H9 (cell line): ENCODE data around the gene LRP2. TPM values are rescaled to one million over a fixed set of nuclear protein-coding genes. Genes with fewer than 3 reads are reported as not detected.

Source experiments
- DNase-seq: peaks from one replicate; pipeline ENCODE4 v3.0.0-alpha.2; 2017
- H2AFZ ChIP-seq: one replicate; pipeline ENCODE4 v1.6.1; 2013; ENCODE audit warnings: mild to moderate bottlenecking, low read length, control low read depth, moderate library complexity
- H2AK5ac ChIP-seq: 2 replicates; pipeline ENCODE4 v1.6.1; 2013; ENCODE audit warnings: low read length, control low read depth, mixed read lengths; ENCODE audit not compliant: insufficient read length
- H2BK120ac ChIP-seq: one replicate; pipeline ENCODE4 v1.6.1; 2013; ENCODE audit warnings: low read depth, mild to moderate bottlenecking, low read length, control low read depth, inconsistent platforms; ENCODE audit not compliant: poor library complexity, severe bottlenecking
- H2BK12ac ChIP-seq: 2 replicates; pipeline ENCODE4 v1.6.1; 2013; ENCODE audit warnings: low read length, control low read depth, mixed read lengths, low read depth; ENCODE audit not compliant: insufficient read length
- H2BK15ac ChIP-seq: 2 replicates; pipeline ENCODE4 v1.6.1; 2013; ENCODE audit warnings: low read depth, low read length, control low read depth
- H2BK20ac ChIP-seq: one replicate; pipeline ENCODE4 v1.6.1; 2013; ENCODE audit warnings: low read depth, mild to moderate bottlenecking, low read length, control low read depth, inconsistent platforms; ENCODE audit not compliant: poor library complexity, severe bottlenecking
- H2BK5ac ChIP-seq: 2 replicates; pipeline ENCODE4 v1.6.1; 2013; ENCODE audit warnings: low read length, control low read depth, mixed read lengths; ENCODE audit not compliant: insufficient read length
- H3K14ac ChIP-seq: 2 replicates; pipeline ENCODE4 v1.6.1; 2013; ENCODE audit warnings: low read length, control low read depth; ENCODE audit not compliant: insufficient read depth
- H3K18ac ChIP-seq: 2 replicates; pipeline ENCODE4 v1.6.1; 2013; ENCODE audit warnings: low read depth, mild to moderate bottlenecking, mixed read lengths, low read length, control low read depth; ENCODE audit not compliant: insufficient read length
- H3K23ac ChIP-seq: 2 replicates; pipeline ENCODE4 v1.6.1; 2013; ENCODE audit warnings: low read length, control low read depth, mixed read lengths, low read depth; ENCODE audit not compliant: insufficient read length
- H3K23me2 ChIP-seq: 2 replicates; pipeline ENCODE4 v1.6.1; 2013; ENCODE audit warnings: low read depth, mild to moderate bottlenecking, mixed read lengths, low read length, control low read depth; ENCODE audit not compliant: insufficient read length, poor library complexity, severe bottlenecking
- H3K27ac ChIP-seq: 2 replicates; pipeline ENCODE4 v1.5.1; 2013; ENCODE audit warnings: low read length, control low read depth, mixed read lengths, low read depth; ENCODE audit not compliant: insufficient read length
- H3K27me3 ChIP-seq: 2 replicates; pipeline ENCODE4 v1.6.1; 2013; ENCODE audit warnings: low read length, control low read depth, inconsistent platforms; ENCODE audit not compliant: insufficient read depth
- H3K4ac ChIP-seq: 2 replicates; pipeline ENCODE4 v1.6.1; 2013; ENCODE audit warnings: low read depth, mild to moderate bottlenecking, control low read depth, inconsistent platforms, low read length, moderate library complexity
- H3K4me1 ChIP-seq: 2 replicates; pipeline ENCODE4 v1.6.1; 2013; ENCODE audit warnings: low read length, control low read depth, inconsistent platforms; ENCODE audit not compliant: insufficient read depth
- H3K4me2 ChIP-seq: 2 replicates; pipeline ENCODE4 v1.6.1; 2013; ENCODE audit warnings: low read length, control low read depth, mixed read lengths; ENCODE audit not compliant: insufficient read length, insufficient read depth
- H3K56ac ChIP-seq: 2 replicates; pipeline ENCODE4 v1.6.1; 2013; ENCODE audit warnings: low read depth, mild to moderate bottlenecking, mixed read lengths, low read length, control low read depth; ENCODE audit not compliant: insufficient read length
- H3K79me1 ChIP-seq: 2 replicates; pipeline ENCODE4 v1.6.1; 2013; ENCODE audit warnings: low read depth, mild to moderate bottlenecking, moderate library complexity, low read length, control low read depth, inconsistent platforms; ENCODE audit not compliant: insufficient read depth, poor library complexity, severe bottlenecking
- H3K79me2 ChIP-seq: 2 replicates; pipeline ENCODE4 v1.6.1; 2013; ENCODE audit warnings: low read length, control low read depth, inconsistent platforms; ENCODE audit not compliant: insufficient read depth
- H3K9ac ChIP-seq: 2 replicates; pipeline ENCODE4 v1.6.1; 2013; ENCODE audit warnings: low read length, control low read depth, mixed read lengths; ENCODE audit not compliant: insufficient read length; ENCODE audit errors: extremely low read depth
- H3K9me3 ChIP-seq: one replicate; pipeline ENCODE4 v1.6.1; 2013; ENCODE audit warnings: low read depth, low read length, inconsistent platforms; ENCODE audit not compliant: control insufficient read depth
- H3T11ph ChIP-seq: one replicate; pipeline ENCODE4 v1.6.1; 2013; ENCODE audit warnings: mild to moderate bottlenecking, low read length, control low read depth, inconsistent platforms
- H4K20me1 ChIP-seq: one replicate; pipeline ENCODE4 v1.6.1; 2013; ENCODE audit not compliant: control insufficient read depth, insufficient read length, insufficient read depth
- H4K5ac ChIP-seq: 2 replicates; pipeline ENCODE4 v1.6.1; 2013; ENCODE audit warnings: low read depth, mild to moderate bottlenecking, mixed read lengths, low read length, control low read depth; ENCODE audit not compliant: insufficient read length
- H4K8ac ChIP-seq: replicated peaks from 2 replicates; pipeline ENCODE4 v1.6.1; 2013; ENCODE audit warnings: low read length, control low read depth, mixed read lengths, low read depth; ENCODE audit not compliant: insufficient read length
- H4K91ac ChIP-seq: 2 replicates; pipeline ENCODE4 v1.6.1; 2013; ENCODE audit warnings: low read depth, mild to moderate bottlenecking, moderate library complexity, mixed read lengths, low read length, control low read depth; ENCODE audit not compliant: insufficient read length
- H3K27ac Mint-ChIP-seq, 3 experiments: 2 replicates in 2 of 3; 3 replicates in 1 of 3; pipeline ENCODE4 v1.8.0; 2020 to 2021; ENCODE audit warnings: mixed read lengths in 3 of 3, mild to moderate bottlenecking in 1 of 3, moderate library complexity in 1 of 3
- H3K27me3 Mint-ChIP-seq: 2 replicates; pipeline ENCODE4 v1.8.0; 2021; ENCODE audit warnings: low read depth, mild to moderate bottlenecking, moderate library complexity, mixed read lengths
- H3K36me3 Mint-ChIP-seq, 3 experiments: 2 replicates in 2 of 3; 3 replicates in 1 of 3; pipeline ENCODE4 v1.8.0; 2020 to 2021; ENCODE audit warnings: low read depth in 3 of 3, mixed read lengths in 3 of 3; ENCODE audit not compliant: insufficient read depth in 1 of 3
- H3K4me1 Mint-ChIP-seq, 2 experiments: 2 replicates each; pipeline ENCODE4 v1.8.0; 2020; ENCODE audit warnings: mixed read lengths in 2 of 2
- H3K4me3 Mint-ChIP-seq, 2 experiments: 2 replicates in 1 of 2; 3 replicates in 1 of 2; pipeline ENCODE4 v1.8.0; 2020 to 2021; ENCODE audit warnings: mild to moderate bottlenecking in 2 of 2, mixed read lengths in 2 of 2, moderate library complexity in 1 of 2
- H3K9me3 Mint-ChIP-seq, 2 experiments: 2 replicates in 1 of 2; 3 replicates in 1 of 2; pipeline ENCODE4 v1.8.0; 2020; ENCODE audit warnings: mild to moderate bottlenecking in 2 of 2, mixed read lengths in 2 of 2, moderate library complexity in 1 of 2
- WGBS: extraction: QIAGEN DNeasy Blood & Tissue Kit; methylation state at CpG from one replicate; pipeline ENCODE4 v1.1.7; 2013; ENCODE audit warnings: missing lambda C conversion rate, low lambda C conversion rate, mixed read lengths; ENCODE audit not compliant: insufficient read length; ENCODE audit errors: extremely low coverage; 5-methylcytosine and 5-hydroxymethylcytosine counted together
- total RNA-seq: library from RNA; stranded (reverse); gene quantifications from 2 replicates; pipeline ENCODE4 v1.2.1, GENCODE V29; 2021
- TF ChIP-seq, protein P1 (sequence below): fragments of 200-600 bp; sonication (generic); conservative IDR thresholded peaks from 3 replicates; pipeline ENCODE4 v1.8.0; 2021; ENCODE audit warnings: antibody characterized with exemption, mild to moderate bottlenecking

Gene LRP2
- total RNA-seq, 1 experiment from 2014 or later = 1.4 TPM

DNA sequence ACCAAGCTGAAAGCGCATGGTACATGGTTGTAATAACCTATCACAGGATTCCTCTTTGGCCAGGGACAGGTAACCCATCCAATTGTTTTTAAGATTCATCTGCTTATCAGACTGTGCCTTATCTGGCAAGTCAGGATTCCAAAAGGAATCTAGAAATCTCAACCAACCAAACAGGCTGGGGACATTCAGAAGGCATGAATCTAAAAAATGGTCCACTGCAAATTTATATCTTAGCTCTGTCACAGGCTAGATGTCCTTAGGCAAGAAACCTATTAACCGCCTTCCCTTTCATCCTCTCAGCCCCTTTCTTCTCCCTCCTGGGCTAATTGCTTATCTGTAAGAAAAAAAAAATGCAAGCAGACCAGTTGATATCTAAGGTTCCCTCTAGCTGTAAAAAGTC, 4.3 kb downstream of the LRP2 start:
- H3K4me3 Mint-ChIP-seq = no peak overlapping the region
- Histone ChIP-seq H4K91ac (no peak overlapping the region), H3K27ac (no peak overlapping the region), H3K56ac (no peak overlapping the region), H2BK12ac (no peak overlapping the region), H3K18ac (no peak overlapping the region), H3K14ac (no peak overlapping the region), H3K23me2 (peaks cover 19% of the 10 kb centered on the region), H3K4me2 (no peak overlapping the region), H2BK15ac (no peak overlapping the region), H3K9me3 (no peaks in the 10 kb centered on the region), H2AFZ (no peak overlapping the region), H3K27me3 (peaks cover 25% of the 10 kb centered on the region; the same call in 1 of the 2 replicates), H3K4ac (no peak overlapping the region), H2BK120ac (no peak overlapping the region), H2AK5ac (no peak overlapping the region), H4K20me1 (no peaks in the 10 kb centered on the region), H2BK5ac (no peak overlapping the region), H3K4me1 (no peaks in the 10 kb centered on the region), H3K79me1 (no peaks in the 10 kb centered on the region), H2BK20ac (no peak overlapping the region), H3K79me2 (no peaks in the 10 kb centered on the region), H3T11ph (no peak overlapping the region), H4K8ac (no peak overlapping the region), H4K5ac (no peak overlapping the region), H3K23ac (no peak overlapping the region), H3K9ac (no peak overlapping the region)
- WGBS = no CpG with 5 or more reads among the region's 2 CpGs
- H3K27me3 Mint-ChIP-seq = peaks cover 66% of the 10 kb centered on the region
- peaks cover 0 to 3% of the 10 kb centered on the region in 2 experiments; a peak in 4 of 5 replicates for H3K9me3 Mint-ChIP-seq
- H3K36me3 Mint-ChIP-seq = peaks cover 0 to 3% (median 0%) of the 10 kb centered on the region in 3 experiments; a peak in 1 of 7 replicates
- H3K27ac Mint-ChIP-seq = no peak overlapping the region
- TF ChIP-seq, protein P1, sequence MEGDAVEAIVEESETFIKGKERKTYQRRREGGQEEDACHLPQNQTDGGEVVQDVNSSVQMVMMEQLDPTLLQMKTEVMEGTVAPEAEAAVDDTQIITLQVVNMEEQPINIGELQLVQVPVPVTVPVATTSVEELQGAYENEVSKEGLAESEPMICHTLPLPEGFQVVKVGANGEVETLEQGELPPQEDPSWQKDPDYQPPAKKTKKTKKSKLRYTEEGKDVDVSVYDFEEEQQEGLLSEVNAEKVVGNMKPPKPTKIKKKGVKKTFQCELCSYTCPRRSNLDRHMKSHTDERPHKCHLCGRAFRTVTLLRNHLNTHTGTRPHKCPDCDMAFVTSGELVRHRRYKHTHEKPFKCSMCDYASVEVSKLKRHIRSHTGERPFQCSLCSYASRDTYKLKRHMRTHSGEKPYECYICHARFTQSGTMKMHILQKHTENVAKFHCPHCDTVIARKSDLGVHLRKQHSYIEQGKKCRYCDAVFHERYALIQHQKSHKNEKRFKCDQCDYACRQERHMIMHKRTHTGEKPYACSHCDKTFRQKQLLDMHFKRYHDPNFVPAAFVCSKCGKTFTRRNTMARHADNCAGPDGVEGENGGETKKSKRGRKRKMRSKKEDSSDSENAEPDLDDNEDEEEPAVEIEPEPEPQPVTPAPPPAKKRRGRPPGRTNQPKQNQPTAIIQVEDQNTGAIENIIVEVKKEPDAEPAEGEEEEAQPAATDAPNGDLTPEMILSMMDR = no peak
- no peak for DNase-seq
- H3K4me1 Mint-ChIP-seq = peaks cover 13 to 15% of the 10 kb centered on the region in 2 experiments
